Eye (tissue), 1 donor: ENCODE data around the gene DNAH14.
A peak's percentile ranks its signal among the peaks of the same experiment; 100 is the strongest.
"Not testable (repeated sequence)": the region's sequence is repeated elsewhere in the genome, so short reads cannot be mapped to it uniquely, and the experiment has no call there.

Experiments
- DNase-seq: peaks from one replicate; pipeline ENCODE4 v3.0.0-alpha.2; 2015

The DNAH14 gene

DNA sequence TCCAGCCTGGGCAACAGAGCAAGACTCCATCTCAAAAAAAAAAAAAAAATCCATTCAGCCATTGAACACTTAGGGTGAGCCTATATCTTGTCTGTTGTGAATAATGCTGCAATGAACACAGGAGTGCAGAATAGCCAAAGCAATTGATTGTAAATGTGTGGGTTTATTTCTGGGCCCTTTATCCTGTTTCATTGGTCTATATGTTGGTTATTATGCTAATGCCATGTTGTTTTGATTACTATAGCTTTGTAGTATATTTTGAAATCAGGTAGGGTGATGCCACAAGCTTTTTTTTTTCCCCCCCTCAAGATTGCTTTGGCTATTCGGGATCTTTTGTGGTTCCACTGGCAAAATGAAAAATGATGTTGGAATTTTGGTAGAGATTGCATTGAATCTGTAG is 330.8 kb downstream of the DNAH14 start:
- DNase-seq: no peak

DNA sequence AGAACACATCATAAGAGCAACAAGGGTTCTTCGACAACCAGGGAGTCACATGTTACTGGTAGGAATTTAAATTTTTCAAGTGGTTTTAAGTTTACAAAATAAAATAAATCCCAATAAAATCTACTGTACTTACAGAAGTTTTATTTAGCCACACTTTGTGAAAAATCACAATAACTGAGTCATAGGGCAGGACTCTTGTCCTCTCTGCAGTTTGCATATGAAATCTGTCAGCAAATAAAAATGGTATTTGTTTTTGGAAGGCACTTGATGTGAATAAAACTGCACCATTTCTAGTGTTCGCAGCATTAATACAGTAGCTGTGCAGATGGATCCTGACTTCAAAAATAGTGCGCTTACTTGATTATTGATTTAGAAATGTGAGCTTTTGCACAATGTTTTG is 348.0 kb downstream of the DNAH14 start:
- no peak for DNase-seq

DNA sequence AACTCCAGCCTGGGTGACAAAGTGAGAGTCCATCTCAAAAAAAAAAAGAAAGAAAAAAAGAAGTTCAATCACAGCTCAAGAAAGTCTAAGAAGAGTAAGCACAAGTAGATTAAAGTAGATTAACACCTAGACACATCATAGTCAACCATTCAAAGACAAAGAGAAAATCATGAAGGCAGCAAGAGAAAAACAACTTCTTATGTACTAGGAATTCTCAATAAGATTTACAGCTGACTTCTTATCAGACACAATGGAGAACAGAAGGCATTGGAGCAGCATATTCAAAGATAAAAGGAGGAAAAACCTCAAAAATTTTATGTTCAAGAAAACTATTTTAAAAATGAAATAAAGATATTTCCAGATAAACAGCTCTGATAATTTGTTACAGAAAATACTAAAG is 351.1 kb downstream of the DNAH14 start:
- DNase-seq: no peak

DNA sequence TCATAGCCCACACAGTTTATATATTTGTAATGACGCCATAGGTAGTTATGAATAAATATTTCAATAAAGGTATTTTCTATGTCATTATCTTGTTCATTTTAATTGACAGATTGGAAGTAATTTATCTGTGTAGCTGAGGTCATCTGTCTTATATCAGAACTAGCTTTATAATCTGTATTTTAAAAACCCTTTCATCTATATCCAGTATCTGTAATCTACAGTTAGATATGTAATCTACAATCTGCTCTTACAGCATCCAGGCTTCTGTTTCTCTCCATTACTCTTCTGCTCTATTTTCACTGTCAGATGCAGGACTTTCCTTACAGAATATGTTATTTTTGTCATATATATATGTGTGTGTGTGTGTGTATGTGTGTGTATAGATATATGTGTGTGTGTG is 360.8 kb downstream of the DNAH14 start:
- no peak for DNase-seq

DNA sequence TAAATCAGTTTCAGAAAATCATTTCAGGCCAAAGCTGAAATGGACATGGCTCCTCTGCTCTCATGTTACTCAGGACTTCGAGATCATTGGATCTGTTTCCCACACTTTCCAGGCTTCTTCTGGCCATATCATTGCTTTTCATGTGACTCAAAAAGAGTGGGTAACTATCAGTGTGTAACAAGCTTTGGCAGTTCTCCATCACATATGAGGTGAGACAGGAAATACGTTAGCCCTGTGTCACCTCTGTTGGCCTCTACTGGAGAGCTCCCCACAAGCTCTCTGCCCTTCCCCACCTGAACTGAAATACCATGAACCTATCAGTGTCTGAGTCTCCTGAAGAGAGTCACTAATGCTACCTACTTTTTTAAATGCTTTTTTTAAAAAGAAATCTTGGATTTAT is 370.1 kb downstream of the DNAH14 start:
- DNase-seq: no peak

DNA sequence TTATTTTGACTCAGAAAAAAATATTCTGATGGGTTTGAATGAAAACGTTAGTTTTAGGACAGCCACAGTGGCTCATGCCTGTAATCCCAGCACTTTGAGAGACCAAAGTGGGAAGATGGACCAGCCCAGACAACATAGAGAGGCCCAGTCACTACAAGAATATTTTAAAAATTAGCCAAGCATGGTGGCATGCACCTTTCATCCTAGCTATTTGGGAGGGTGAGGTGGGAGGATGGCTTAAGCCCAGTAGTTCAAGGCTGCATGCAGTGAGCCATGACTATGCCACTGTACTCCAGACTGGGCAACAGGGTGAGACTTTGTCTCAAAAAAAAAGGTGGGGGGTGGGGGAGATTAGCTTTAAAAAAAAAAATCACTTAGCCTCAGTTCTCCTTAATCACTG is 370.9 kb downstream of the DNAH14 start:
- DNase-seq: no peak

DNA sequence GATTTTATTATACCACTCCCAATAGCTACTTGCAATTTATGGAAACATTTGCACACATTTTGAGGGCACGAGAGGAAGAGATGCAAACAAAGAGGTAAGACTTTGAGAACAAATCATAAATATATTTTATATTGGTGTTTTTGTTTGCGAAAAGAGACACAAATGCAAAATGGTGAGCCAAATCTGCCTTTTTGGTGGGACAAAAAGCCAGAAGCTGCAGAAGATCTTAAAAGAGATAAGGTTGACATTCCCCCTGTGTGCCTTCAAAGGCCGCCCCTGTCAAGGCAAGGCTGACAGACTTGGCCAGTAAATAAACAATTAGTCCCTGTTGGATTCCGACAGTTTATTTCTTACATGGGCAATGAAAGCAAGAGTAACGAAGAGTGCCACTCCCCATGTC is 375.5 kb downstream of the DNAH14 start:
- no peak for DNase-seq

DNA sequence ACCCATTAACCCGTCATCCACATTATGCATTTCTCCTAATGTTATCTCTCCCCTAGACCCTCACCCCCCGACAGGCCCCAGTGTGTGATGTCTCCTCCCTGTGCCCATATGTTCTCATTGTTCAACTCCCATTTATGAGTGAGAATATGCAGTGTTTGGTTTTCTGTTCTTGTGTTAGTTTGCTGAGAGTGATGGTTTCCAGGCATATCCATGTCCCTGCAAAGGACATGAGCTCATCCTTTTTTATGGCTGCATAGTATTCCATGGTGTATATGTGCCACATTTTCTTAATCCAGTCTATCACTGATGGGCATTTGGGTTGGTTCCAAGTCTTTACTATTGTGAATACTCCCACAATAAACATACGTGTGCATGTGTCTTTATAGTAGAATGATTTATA is 381.1 kb downstream of the DNAH14 start:
- not testable (repeated sequence) for DNase-seq

DNA sequence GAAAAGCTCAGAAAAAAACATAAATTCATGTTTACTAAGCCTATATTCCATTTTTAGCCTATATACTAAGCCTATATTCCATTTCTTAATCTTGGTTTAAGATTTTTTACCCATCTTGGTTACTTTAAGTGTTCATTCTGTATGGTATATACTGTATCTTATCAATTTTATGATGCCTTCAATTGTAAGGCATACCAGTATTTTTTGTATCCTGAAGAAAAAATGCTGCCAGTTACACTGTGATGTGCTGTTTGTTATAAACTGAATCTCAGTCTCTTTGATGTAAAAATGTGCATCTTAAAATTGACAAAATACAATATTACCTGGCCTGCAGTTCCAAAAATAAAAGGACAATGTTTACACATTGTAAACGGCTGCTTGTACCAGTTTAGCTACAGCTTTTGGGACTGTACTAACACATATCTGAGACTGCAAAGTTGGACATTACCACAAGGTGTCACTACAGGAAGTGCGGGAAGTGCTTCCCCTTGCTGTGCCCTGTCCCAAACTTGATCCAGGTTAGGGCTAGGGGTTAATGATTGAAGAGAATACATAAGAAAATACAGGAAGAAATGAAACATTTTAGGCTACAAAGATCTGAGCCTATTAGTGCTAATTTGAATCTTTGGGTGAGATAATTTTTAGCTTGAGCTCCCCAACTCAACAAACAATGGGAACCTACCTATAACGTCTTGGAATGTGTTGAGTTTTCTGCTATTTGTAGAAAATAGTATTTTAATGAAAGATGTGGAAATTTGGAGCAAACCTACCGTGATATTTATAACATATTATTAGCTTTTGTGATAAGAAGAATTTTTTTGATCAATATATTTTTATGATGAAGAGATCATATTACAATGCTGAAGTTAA is 389.5 kb downstream of the DNAH14 start:
- peak; percentile 56 for DNase-seq

DNA sequence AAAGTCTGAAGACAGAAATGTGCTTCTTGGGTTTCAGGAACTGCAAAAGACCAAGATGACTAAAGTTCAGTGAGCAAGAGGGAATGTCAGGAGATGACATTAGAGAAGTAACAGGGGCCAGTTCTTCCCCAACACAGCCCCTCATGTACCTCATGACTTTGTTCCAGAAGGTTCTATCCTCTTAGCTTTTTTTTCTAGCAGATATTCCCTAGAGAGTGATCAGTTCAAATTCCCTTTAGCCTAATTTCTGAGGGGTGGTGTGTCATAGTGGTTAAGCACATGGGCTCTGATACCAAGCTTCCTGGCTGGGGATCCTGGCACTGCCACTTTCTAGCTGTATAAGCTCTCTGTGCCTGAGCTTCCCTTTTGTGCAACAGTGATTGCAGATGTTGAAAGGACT is 390.4 kb downstream of the DNAH14 start:
- DNase-seq: no peak

DNA sequence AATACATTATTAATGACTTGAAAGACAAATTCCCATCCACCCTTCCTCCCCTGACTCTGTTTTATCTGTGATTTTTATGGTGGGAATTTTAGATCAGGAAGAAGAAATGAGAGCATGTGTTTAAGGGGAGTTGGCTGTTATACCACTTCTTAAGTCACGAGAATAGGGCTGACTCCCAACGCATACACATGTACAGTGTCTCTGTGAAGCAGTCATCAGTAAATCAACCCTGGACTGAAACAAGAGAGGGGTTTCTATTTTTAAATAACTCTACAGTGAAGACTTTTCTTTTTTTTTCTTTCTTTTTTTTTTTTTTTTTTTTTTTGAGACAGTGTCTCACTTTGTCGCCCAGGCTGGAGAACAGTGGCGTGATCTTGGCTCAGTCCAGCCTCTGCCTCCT is 392.3 kb downstream of the DNAH14 start:
- no peak for DNase-seq

DNA sequence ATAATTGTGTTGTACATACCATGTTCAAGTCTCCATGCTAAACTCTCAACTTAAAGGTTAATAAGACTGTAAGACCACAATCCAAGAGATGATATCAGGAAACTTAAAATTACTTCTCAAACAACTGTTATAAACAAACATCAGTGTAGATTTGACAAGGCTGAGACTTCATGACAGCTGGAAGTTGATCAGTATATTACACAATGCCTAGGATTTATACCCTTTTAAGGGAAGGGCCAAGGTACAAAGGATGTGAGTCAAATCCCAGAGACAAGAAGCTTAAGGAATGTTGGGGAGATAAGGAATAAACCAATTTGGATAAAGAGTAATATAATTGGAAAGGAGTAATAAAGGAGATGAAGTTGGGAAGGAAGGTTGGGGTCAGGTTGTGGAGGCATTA is 399.6 kb downstream of the DNAH14 start:
- no peak for DNase-seq

DNA sequence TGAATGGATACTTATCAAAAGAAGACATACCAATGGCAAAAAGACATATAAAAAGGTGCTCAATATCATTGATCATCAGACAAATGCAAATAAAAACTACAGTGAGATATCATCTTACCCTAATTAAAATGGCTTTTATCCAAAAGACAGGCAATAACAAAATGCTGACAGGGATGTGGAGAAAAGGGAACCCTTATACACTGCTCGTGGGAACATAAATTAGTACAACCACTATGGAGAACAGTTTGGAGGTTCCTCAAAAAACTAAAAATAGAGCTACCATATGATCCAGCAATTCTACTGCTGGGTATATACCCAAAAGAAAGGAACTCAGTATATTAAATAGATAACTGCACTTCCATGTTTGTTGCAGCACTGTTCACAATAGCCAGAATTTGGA is 400.5 kb downstream of the DNAH14 start:
- not testable (repeated sequence) for DNase-seq

DNA sequence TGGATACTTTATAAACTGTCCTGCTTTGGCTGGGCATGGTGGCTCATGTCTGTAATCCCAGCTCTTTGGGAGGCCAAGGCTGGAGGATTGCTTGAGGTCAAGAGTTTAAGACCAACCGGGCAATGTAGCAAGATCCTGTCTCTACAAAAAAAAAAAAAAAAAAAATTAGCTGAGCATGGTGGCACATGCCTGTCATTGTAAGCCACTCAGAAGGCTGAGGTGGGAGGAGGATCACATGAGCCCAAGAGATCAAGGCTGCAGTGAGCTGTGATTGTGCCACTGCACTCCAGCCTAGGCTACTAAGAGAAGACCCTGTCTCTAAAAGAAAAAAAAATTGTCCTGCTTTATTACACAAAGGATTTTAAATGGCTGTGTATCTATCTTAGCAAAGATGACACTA is 403.2 kb downstream of the DNAH14 start:
- no peak for DNase-seq

DNA sequence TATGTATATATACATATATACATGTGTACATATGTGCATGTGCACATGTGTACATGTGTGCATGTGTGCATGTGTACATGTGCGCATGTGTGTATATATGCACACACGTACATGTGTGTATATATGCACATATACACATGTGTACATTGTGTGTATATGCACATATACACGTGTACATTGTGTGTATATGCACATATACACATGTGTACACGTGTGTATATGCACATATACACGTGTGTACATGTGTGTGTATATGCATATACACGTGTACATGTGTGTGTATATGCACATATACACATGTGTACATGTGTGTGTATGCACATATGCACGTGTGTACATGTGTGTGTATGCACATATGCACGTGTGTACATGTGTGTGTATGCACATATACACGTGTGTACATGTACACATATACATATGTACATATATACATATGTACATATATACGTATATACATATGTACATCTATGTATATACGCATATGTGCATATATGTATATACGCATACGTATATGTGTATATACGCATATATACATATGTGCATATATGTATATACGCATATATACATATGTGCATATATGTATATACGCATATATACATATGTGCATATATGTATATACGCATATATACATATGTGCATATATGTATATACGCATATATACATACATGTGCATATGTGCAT is 405.8 kb downstream of the DNAH14 start:
- not testable (repeated sequence) for DNase-seq

DNA sequence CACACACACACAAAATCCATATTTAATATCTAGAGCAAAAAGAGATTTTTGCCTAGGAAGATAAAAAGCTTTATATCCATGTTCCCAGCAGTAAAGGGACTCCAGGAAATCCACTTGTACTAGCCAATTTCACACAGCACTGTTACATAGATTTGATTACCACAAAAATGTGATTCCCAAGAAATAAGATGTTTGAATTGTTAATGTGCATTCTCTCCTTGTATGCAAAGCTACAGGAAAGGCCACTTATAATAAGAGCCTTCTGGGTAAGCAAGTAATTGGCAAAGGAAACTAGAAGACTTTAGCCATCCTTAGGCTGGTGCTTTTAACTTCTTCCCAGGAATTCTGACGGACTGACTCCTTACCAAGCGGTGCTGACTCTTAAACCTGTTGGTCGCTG is 409.1 kb downstream of the DNAH14 start:
- no peak for DNase-seq

DNA sequence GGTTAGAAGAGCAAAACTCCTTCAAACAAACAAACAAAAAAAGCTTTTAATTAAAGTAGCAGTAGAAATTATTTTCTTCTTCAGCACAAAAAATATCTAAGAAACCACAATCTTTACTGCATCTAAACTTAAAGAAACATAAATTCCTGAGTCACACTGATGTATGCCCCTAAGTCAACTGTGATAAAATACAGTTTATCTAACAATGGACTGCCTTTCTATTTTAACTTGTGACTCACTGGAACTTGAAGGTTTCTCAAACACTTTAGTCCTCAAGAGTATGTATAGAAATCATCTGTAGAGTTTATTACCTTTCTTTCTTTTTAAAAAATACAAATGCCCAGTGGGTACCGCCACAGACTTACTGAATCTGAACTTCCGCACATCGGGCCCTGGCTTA is 412.2 kb downstream of the DNAH14 start:
- DNase-seq: no peak

DNA sequence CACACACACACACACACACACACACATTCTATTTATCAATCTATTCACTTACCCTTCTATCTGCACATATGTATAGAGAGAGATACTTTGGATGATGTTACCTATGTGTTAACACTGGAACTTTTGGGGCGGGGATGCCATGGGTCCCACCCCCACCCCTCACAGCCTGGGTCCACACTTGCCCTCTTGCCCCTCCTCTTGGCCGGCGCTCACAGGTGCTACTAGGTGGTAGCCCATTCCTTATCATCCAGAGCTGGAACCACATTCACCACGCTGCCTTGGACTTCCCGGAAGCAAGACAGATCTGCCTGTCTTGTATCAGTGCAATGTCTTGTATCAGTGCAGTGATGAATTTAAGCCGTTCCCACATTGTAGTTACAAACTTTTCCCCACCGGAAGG is 413.2 kb downstream of the DNAH14 start:
- DNase-seq: no peak

DNA sequence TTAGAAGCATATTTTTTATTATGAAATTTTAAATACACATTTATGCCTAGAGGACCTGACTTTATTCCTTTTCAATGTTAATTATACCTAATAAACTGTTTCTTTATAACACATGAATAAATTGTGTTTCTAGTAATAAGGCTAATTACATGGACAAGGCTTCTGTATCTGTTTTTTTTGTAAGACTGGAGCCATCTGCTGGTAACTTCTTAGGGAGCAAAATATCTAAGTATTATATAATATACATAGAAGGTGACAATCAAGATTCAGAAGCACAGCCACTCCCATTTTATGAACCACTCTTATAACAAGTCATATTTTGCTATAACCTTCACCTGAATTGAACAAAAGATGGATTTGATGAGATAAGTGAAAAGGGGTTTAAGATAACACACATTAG is 414.1 kb downstream of the DNAH14 start:
- DNase-seq: no peak

DNA sequence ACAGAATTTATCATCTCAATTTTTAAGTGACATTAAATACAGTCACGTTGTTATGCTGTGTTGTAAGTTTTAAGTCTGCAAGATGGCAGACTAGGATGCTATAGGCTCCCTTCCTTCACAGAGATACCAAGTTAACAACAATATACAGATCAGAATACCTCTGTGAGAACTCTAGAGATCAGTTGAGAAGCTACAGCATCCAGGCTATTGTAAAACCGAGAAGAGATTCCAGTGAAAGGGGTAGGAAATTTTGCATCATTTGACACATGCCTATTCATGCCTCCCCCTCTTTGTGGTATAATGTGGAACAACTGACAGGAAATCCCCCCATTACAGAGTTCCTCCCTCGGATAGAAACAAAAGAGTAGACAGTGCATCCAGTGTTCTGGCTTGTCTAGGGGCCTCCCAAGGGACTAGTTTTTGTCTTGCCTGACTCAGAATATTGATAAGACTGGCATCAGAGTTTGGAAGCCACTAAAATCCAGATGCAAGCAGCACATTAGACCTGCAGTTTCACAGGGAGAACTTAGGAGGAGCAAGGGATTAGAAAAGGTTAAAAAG is 417.7 kb downstream of the DNAH14 start:
- no peak for DNase-seq

DNA sequence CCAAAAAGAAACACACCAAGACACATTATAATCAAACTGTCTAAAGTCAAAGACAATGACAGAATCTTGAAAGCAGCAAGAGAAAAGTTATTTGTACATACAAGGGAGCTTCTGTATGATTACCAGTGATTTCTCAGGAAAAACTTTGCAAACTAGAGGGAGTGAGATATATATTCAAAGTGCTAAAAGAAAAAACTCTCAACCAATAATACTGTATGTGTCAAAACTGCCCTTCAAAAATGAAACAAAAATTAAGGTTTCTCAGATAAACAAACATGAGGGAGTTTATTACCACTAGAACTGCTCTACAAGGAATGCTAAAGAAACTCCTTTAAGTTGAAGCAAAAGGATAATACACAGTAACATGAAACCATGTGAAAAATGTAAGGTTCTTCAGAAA is 418.9 kb downstream of the DNAH14 start:
- DNase-seq: no peak

DNA sequence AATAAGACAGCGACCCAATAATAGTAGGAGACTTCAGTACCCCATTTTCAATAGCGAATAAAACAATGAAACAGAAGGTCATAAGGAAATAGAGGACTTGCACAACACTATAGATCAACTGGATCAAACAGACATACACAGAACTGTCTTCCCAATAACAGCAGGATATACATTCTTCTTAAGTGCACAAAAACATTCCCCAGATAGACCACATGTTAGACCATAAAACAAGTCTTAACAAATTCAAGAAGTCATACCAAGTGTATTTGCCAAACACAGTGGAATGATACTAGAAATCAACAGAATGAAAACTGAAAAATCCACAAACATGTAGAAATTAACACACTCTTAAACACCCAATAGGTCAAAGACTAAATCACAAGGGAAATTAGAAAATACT is 420.4 kb downstream of the DNAH14 start:
- no peak for DNase-seq

DNA sequence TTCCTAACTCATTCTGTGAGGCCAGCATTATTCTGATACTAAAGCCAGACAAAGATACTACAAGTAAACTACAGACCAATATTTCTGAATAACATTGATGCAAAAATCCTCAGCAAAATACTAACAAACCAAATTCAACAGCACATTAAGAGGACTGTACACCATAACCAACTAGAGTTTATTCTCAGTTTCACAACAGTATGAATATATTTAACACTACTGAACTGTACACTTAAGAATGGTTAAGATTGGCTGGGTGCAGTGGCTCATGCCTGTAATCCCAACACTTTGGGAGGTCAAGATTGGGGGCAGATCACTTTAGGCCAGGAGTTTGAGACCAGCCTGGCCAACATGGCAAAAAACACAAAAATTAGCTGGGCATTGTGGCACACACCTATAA is 421.4 kb downstream of the DNAH14 start:
- no peak for DNase-seq

DNA sequence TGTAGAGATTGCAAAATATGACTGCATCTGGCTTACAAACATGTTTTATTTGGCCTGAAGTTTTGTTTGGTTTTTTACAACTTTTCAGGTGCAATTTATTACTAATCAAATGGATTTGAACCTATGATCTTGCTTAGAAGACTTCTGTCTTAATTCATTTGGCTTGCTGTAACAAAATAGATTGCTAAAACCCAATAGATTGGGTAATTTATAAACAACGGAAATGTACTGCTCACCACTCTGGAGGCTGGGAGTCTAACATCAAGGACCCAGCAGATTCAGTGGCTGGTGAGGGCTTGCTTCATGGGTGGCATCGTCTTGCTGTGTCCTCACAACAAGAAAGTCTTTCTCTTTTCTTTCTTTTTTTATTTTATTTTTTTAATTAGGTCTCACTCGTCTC is 425.4 kb downstream of the DNAH14 start:
- no peak for DNase-seq
